T-helper 22 cell (primary cell): ENCODE results near the gene RNF186.
"Not testable (repeated sequence)": the region's sequence is repeated elsewhere in the genome, so short reads cannot be mapped to it uniquely, and the experiment has no call there.

Experiments
- DNase-seq: peaks from one replicate; pipeline ENCODE4 v3.0.0-alpha.2; 2020; ENCODE audit warnings: low read depth

Gene RNF186

DNA sequence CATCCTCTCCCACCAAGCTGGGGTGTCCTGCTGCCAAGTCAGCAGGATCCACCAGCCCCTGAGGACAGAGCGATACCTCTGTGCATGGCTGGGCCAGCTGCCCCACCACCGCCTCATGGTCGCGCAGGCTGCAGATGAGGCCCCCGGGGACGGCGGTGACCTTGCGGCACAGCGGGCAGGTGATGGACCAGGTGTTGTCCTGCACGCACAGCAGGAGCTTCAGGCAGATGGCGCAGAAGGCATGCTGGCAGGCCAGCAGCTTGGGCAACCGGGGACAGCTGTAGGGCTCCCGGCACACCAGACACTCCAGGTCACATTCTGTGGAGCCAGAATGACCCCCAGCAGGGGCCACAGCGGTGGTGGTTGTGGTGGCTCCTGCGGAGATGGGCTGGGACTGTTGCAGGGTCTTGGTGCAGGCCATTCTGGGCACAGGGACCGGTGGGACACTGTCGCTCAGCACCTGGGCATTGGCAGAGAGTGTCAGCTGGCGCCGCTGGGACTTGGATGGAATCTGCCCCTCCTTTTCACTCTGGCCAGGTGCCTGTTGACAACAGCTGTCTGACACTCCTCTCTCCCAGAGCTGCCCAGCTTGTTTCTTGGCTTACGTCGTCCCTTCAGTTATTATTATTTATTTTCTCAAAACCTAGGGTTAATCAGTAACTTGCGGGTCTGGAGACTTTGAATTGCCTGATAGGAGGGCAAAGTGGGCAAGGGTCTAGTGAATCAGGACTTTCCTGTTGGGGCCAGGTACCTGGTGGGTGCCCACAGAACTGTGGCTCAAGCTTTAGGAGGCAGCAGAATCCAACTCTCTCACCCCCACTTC is at the start of gene RNF186:
Gene RNF186, minus strand, starts transcription at position 603 of the 823 bp plus-strand sequence. Its CDS starts 182 bp downstream, at position 421.
- DNase-seq, result no peak

- no peak for DNase-seq
Measured at GRCh38 chr1:19864570-19865160, 49.6 kb upstream of the RNF186 start.

DNA sequence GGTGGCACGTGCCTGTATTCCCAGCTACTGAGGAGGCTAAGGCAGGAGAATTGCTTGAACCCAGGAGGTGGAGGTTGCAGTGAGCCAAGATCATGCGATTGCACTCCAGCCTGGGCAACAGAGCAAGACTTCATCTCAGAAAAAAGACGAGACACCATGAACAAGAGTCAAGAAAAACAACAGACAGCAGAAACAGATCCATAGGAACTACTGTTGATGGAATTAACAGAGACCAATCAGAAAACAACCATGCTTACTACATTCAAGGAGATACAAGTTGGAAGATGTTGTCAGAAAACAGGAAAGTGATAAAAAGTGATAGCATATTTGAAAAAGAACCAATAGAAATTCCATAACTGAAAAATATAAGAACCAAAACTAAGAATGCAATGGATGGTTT is 47.9 kb upstream of the RNF186 start:
- DNase-seq, result no peak

GRCh38 chr1:19861842-19862530 is 46.9 kb upstream of the RNF186 start:
- DNase-seq, result no peak

DNA sequence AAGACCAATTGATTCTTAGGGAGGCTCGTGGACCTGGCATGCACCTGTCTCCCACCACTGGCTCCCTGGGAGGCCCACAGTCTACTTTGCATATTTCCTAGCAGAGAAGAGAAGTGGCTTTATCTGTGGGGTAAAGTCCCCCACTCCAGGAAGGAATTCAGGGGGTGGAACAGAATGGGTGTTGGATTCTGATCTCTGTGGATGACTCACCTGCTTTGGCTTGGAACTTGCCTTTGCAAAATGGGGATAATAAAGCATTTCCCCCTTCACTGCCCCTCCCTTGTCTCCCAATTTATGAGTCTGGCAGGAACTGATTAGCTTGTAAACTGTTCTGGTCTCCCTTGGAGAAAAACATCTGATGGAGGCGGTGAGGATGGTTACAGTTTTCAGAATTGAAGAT is 46.0 kb upstream of the RNF186 start:
- no peak for DNase-seq

GRCh38 chr1:19860418-19860817 is 45.3 kb upstream of the RNF186 start:
- no peak for DNase-seq

DNA sequence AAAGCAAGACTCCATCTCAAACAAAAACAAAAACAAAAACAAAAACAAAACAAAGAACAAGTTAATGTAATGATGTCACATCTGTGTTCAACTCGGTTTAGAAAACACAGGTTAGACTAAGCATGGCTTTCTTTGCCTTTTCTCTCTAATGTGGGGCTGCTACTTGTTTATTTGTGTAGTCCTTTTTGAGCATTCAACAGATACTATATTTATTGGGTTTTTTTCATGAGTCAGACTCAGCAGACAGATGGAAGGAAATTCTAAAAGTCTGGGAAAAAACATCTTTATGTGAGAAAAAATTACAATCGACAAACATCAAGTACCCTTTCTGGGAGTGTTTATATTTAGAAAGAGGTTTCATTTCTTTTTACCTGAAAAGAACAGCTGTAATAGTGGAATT is 44.8 kb upstream of the RNF186 start:
- DNase-seq, result no peak

DNA sequence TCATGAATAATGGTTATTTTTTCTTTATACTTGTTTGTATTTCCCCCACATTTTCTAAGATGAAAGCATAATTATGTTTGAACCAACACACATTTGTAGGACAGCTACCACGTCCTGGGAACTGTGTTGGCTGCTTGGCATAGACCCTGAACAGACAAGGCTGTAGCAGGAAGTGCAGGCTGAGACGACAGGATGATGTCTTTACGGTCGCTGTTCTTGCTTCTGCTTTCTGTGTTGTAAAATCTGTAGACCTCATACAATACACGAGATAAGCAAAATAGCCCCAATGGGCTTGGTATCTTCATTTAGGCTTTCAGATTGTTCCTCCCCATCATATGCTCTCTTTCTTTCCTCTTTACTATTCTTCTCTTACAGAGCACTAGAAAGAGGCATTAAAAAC is 43.8 kb upstream of the RNF186 start:
- DNase-seq, result no peak

- DNase-seq, result no peak
Measured at GRCh38 chr1:19854866-19855265, 39.8 kb upstream of the RNF186 start.

DNA sequence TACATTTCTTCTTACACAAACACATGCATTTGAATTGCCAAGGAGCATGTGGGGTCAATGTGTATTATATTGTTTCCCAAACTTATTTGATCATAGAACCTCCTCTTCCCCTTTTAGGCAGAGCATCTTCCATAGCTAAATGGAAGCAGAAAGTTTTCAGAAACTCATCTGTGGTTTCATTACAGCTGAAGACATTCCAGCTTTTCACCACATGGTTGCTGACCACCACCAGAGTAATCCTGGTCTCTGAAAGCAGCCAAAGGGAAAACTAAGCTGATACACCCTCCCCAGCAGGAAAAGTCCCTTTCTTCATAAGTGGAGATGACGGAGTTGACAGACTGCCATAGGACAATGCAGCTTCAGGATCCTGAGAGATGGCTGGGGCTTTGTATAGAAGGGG is 37.0 kb upstream of the RNF186 start:
- DNase-seq, result no peak

DNA sequence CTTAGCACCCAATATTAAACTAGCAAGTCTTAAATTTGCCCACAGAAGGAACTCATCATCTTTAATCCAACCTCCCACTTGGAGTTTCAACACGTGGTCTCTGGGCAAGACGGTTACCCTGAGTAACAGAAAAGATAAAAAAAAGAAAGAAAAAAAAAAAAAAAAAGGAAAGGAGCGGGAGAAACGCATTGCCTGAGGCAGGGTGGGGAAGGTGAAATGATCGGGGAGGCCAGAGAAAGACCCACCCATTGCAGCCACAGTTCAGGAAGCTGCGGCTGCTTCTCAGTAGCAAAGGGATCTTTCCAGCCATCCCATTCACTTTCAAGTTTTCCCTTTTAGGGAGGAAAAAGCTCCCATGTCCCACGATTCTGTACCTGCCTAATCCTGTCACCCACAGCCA is 35.1 kb upstream of the RNF186 start:
- no peak for DNase-seq

- DNase-seq, result not testable (repeated sequence)
Measured at GRCh38 chr1:19849307-19849706, 34.2 kb upstream of the RNF186 start.

GRCh38 chr1:19847334-19847733 is 32.3 kb upstream of the RNF186 start:
- not testable (repeated sequence) for DNase-seq

GRCh38 chr1:19846338-19846737 is 31.3 kb upstream of the RNF186 start:
- DNase-seq, result no peak

DNA sequence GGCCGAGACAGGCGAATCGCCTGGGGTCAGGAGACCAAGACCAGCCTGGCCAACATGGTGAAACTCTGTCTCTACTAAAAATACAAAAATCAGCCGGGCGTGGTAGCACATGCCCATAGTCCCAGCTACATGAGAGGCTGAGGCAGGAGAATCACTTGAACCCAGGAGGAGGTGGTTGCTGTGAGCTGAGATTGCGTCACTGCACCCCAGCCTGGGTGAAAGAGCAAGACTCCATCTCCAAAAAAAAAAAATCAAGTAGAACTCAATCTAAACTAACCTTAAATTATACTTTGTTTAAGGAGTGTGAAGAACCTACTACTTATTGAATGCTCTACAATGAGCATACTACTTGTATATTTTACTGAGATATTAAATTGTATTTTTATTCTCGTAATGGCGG is 30.5 kb upstream of the RNF186 start:
- no peak for DNase-seq

DNA sequence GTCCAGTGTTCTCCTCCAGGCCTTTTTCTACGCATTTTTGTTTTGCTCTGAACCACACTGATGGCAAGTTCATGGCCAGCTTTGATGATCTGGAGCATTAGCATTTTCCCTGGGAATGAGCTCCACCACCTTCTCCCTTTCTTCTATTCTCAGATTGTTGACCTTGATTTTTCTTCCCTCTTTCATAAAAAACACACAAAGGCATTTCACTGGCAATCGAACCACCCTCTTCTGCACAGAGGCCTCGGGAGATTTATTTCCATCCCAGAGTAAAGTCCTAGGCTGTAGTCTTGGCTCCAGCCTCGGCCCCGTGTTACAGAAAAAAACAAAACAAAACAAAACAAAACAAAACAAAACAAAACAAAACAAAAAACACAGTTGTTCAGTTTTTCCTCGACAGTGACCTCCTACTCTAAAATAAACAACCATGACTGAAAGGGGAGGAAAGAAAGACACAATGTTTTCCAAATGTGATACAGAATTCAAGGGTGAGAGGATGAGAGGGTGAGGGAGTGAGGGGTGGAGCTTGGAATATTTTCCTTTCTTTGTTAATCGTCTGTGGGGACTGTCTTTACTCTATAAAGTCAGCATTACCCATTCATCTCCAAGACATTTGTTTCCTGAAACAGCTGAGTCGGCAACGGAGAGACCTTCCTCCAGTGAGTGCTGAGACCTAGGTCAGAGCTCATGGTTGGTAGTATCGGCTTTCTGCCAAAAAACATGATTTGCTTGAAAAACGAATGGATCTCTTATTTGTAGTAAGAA is 29.8 kb upstream of the RNF186 start:
- no peak for DNase-seq

DNA sequence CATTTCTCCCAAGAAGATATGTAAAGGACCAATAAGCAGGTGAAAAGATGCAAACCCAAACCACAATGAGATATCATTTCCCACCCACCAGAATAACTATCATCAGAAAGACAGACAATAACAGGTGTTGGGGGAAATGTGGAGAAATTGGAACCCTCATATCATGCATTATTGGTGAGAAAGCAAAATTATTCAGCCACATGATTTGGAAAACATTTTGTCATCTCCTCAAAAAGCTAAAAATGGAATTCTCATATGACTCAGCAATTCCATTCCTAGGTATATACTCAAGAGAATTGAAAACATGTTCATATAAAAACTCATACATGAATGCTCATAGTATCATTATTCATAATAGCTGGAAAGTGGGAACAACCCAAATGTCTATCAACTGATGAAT is 25.1 kb upstream of the RNF186 start:
- DNase-seq, result no peak

DNA sequence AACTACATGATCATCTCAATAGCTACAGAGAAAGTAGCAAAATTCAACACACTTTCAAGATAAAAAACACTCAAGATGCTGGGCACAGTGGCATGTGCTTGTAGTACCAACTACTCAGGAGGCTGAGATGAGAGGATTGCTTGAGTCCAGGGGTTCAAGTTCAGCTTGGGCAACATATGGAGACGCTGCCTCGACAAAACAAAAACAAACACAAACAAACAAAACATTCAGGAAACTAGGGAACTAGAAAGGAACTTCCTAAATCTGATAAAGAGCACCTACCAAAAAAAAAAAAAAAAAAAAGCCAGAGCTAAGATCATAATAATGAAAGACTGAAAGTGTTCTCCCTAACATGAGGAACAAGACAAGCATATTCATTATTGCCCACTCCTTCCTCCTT is 22.8 kb upstream of the RNF186 start:
- no peak for DNase-seq

DNA sequence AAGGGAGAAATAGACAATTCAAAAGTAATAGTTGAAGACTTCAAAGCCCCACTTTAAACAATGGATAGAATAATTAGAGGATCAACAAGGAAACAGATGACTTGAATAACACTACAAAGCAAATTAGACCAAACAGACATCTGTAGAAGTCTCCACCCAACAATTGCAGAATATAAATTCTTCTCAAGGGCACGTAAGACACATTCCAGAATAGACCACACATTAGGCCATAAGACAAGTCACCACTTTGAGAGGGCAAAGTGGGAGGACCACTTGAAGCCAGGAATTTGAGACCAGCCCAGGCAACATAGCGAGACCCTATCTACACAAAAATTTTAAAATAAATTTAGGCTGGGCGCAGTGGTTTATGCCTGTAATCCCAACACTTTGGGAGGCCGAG is 20.5 kb upstream of the RNF186 start:
- no peak for DNase-seq

DNA sequence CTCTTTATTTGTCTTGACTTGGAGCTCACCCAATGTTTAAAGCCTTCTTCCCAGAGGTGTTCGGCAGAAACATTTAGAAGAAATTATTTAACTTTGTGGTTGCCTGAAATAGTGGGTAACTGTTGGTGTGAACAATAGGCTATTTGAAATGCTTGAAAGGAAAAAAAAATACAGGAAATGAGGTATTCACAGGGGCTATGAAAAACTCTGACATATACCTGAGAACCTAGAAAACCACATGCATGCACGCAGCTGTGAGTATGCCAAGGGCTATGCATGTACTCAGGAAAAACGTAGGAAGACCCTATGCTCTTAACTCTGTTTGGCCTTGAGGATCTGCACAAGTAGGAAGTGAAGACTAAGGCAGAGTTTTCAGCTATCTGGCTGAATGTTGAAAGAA is 16.4 kb upstream of the RNF186 start:
- no peak for DNase-seq

DNA sequence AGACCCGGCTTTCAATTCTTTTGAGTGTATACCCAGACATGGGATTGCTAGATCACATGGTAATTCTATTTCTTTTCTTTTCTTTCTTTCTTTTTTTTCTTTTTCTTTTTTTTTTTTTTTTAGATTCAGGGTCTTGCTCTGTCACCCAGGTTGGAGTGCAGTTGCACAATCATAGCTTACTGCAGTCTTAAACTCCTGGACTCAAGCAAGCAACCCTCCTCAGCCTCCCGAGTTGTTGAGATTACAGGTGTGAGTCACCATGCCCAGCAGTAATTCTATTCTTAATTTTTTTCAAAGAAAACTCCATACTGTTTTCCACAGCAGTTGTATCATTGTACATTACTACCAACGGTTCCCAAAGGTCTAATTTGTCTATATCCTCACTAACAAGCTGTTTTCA is 13.5 kb upstream of the RNF186 start:
- DNase-seq, result no peak

DNA sequence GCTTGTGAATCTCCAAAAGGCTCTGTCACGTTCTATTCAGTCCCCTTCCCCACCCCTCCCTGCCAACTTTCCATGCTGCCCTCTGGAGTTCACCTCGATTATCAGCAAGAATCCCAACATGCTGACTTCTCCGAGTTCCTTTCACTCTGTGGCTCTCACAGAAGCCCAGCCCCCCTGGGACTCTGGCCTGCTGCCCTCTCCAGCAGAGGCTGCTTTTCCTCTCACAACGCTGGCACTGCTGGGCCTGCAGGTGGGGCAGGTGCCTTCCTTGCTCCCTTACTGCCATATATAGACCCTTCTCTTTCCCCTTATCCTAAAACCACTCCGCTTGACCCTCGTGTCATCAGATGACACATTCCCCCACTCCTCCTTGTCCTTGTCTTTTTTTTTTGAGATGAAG is 10.2 kb upstream of the RNF186 start:
- DNase-seq, result no peak

GRCh38 chr1:19824541-19824940 is 9.5 kb upstream of the RNF186 start:
- DNase-seq, result no peak
